Kidney epithelial cell (primary cell): Measurements from ENCODE around the gene PRRT1B. TPM values are rescaled to one million over a fixed set of nuclear protein-coding genes. Genes with fewer than 3 reads are reported as not detected.

Experiments used
- DNase-seq: peaks from one replicate; pipeline ENCODE4 v3.0.0-alpha.2; 2010; ENCODE audit warnings: low read depth
- H3K27me3 ChIP-seq: 2 replicates; pipeline ENCODE4 v1.6.0; 2011; ENCODE audit warnings: low read length; ENCODE audit not compliant: control insufficient read depth, insufficient read depth
- H3K36me3 ChIP-seq: 2 replicates; pipeline ENCODE4 v1.5.1; 2011; ENCODE audit warnings: low read length; ENCODE audit not compliant: control insufficient read depth, insufficient read depth
- H3K4me3 ChIP-seq: 2 replicates; pipeline ENCODE4 v1.5.1; 2011; ENCODE audit warnings: low read depth, mild to moderate bottlenecking, control low read depth, low read length
- total RNA-seq: library from RNA; depleted of rRNA; stranded (reverse); fragments of >200 nt; gene quantifications from 2 replicates; pipeline ENCODE4 v1.2.3, GENCODE V29; 2015
- TF ChIP-seq, protein P1 (sequence below): IDR thresholded peaks from 2 replicates; pipeline ENCODE4 v1.5.1; 2011; ENCODE audit warnings: mild to moderate bottlenecking, moderate library complexity, low read length, control low read depth, inconsistent platforms; ENCODE audit not compliant: insufficient read depth, poor library complexity, severe bottlenecking

Gene PRRT1B
- total RNA-seq, 1 donor from 2014 or later = not detected

GRCh38 chr9:131589993-131590392 lies 44.7 kb downstream of the PRRT1B start:
- Histone ChIP-seq H3K4me3 (no peak overlapping the region), H3K36me3 (no peaks in the 10 kb centered on the region), H3K27me3 (no peaks in the 10 kb centered on the region)
- DNase-seq = no peak
- TF ChIP-seq, protein P1, sequence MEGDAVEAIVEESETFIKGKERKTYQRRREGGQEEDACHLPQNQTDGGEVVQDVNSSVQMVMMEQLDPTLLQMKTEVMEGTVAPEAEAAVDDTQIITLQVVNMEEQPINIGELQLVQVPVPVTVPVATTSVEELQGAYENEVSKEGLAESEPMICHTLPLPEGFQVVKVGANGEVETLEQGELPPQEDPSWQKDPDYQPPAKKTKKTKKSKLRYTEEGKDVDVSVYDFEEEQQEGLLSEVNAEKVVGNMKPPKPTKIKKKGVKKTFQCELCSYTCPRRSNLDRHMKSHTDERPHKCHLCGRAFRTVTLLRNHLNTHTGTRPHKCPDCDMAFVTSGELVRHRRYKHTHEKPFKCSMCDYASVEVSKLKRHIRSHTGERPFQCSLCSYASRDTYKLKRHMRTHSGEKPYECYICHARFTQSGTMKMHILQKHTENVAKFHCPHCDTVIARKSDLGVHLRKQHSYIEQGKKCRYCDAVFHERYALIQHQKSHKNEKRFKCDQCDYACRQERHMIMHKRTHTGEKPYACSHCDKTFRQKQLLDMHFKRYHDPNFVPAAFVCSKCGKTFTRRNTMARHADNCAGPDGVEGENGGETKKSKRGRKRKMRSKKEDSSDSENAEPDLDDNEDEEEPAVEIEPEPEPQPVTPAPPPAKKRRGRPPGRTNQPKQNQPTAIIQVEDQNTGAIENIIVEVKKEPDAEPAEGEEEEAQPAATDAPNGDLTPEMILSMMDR = no peak

- Histone ChIP-seq H3K36me3 (no peaks in the 10 kb centered on the region), H3K4me3 (no peak overlapping the region), H3K27me3 (no peaks in the 10 kb centered on the region)
- TF ChIP-seq, protein P1 = no peak
- DNase-seq = no peak
Observed at GRCh38 chr9:131590449-131590848, 45.1 kb downstream of the PRRT1B start.

DNA sequence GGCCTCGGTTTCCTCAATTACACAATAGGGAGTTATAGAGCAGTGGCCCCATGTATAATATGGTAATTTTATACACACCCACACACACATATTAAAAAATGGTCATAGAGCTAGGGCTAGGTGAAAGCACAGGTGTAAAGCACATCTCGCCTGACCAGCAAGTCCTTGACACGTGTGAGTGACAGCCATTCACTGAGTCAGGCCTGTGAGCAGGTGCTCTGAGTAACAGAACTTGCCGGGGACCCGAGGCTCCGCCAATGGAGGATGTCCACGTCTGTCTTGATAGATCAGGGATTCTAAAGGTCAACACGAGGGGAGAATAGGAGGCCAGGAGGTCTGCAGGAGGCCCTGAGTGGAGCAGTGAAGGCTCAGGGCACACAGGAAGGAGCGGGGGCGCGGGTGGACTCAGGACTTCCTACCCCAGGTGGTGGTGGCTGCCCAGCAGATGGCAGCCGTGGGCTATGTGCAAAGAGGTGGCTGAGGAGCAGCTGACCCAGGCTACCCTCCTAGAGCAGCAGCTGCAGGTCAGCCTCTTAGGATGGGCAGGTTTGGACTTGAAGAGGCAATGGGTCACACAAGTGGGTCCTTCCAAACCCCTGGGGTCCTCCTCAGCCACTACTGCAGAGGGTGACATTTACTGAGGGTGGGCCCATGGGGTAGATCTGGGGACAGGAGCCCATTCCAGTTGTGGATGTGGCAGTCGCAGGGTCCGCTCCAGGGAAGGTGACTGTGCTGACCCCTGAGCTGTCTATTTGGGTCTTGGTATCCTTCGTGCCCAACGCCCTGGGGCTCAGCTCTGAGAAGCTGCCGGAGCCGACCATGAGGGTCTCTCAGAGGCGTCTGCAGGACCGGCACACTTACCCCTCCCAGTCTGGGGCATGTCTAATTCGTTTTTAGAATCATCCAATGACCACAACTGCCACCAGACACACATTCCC lies 45.9 kb downstream of the PRRT1B start:
- Histone ChIP-seq H3K4me3 (no peak overlapping the region), H3K27me3 (no peaks in the 10 kb centered on the region), H3K36me3 (no peaks in the 10 kb centered on the region)
- TF ChIP-seq, protein P1 = peak; percentile 93
- no peak for DNase-seq

GRCh38 chr9:131591845-131592208 lies 46.5 kb downstream of the PRRT1B start:
- TF ChIP-seq, protein P1 = no peak
- Histone ChIP-seq H3K36me3 (no peaks in the 10 kb centered on the region), H3K27me3 (no peaks in the 10 kb centered on the region), H3K4me3 (no peak overlapping the region)
- no peak for DNase-seq

GRCh38 chr9:131593091-131593820 lies 47.9 kb downstream of the PRRT1B start:
- no peak overlapping the region for H3K4me3 ChIP-seq
- TF ChIP-seq, protein P1 = no peak
- DNase-seq = no peak
- no peaks in the 10 kb centered on the region for H3K27me3 ChIP-seq
- H3K36me3 ChIP-seq = no peaks in the 10 kb centered on the region
